GM12864 (cell line): Measurements from ENCODE around the gene PPP1R14B.

Experiments
- DNase-seq: peaks from one replicate; pipeline ENCODE4 v3.0.0-alpha.2; 2011; ENCODE audit warnings: low read depth
- H3K4me3 ChIP-seq: 2 replicates; pipeline ENCODE4 v1.5.1; 2011; ENCODE audit warnings: mild to moderate bottlenecking, low read depth, low read length, control low read depth
- CTCF ChIP-seq: IDR thresholded peaks from 2 replicates; pipeline ENCODE4 v1.5.1; 2011; ENCODE audit warnings: low read depth, mild to moderate bottlenecking, moderate library complexity, low read length, control low read depth, inconsistent platforms; ENCODE audit errors: missing control alignments

The PPP1R14B gene

GRCh38 chr11:64198511-64198910, 48.2 kb downstream of the PPP1R14B start:
- DNase-seq, result no peak
- no peak for TF ChIP-seq CTCF
- H3K4me3 ChIP-seq, result no peak overlapping the region

- no peak for DNase-seq
- no peak for TF ChIP-seq CTCF
These were observed 50.1 kb downstream of the PPP1R14B start for GRCh38 chr11:64196626-64197025.

More at GRCh38 chr11:64196626-64197025, 50.1 kb downstream of the PPP1R14B start:
- H3K4me3 ChIP-seq, result no peak overlapping the region
